Rectal smooth muscle tissue (tissue), 1 donor: Measurements from ENCODE around the gene GLRA1.
"Not testable (repeated sequence)": the region's sequence is repeated elsewhere in the genome, so short reads cannot be mapped to it uniquely, and the experiment has no call there.

ENCODE experiments used
- H3K27ac ChIP-seq: one replicate; pipeline ENCODE4 v1.7.0; 2013; ENCODE audit warnings: low read depth, low read length, inconsistent platforms
- H3K27me3 ChIP-seq: one replicate; pipeline ENCODE4 v1.7.0; 2013; ENCODE audit warnings: low read length; ENCODE audit not compliant: control insufficient read depth, insufficient read depth
- H3K36me3 ChIP-seq: one replicate; pipeline ENCODE4 v1.7.0; 2013; ENCODE audit warnings: low read length; ENCODE audit not compliant: control insufficient read depth, insufficient read depth
- H3K4me1 ChIP-seq: one replicate; pipeline ENCODE4 v1.7.0; 2013; ENCODE audit warnings: low read length; ENCODE audit not compliant: control insufficient read depth, insufficient read depth
- H3K4me3 ChIP-seq: one replicate; pipeline ENCODE4 v1.7.0; 2013; ENCODE audit warnings: low read length
- H3K9ac ChIP-seq: one replicate; pipeline ENCODE4 v1.7.0; 2013; ENCODE audit warnings: low read length

Gene GLRA1

GRCh38 chr5:151870271-151870670 lies 54.4 kb downstream of the GLRA1 start:
- H3K27me3 ChIP-seq = no peaks in the 10 kb centered on the region
- H3K36me3 ChIP-seq = no peaks in the 10 kb centered on the region
- H3K27ac ChIP-seq = no peak overlapping the region
- H3K4me3 ChIP-seq = no peak overlapping the region
- H3K9ac ChIP-seq = no peak overlapping the region
- H3K4me1 ChIP-seq = no peaks in the 10 kb centered on the region

- Histone ChIP-seq H3K27me3 (no peaks in the 10 kb centered on the region), H3K4me3 (no peak overlapping the region), H3K27ac (no peak overlapping the region), H3K36me3 (no peaks in the 10 kb centered on the region), H3K9ac (no peak overlapping the region), H3K4me1 (no peaks in the 10 kb centered on the region)
Measured at GRCh38 chr5:151869843-151870242, 54.8 kb downstream of the GLRA1 start.

- H3K4me1 ChIP-seq = no peaks in the 10 kb centered on the region
- H3K27me3 ChIP-seq = no peaks in the 10 kb centered on the region
- no peaks in the 10 kb centered on the region for H3K36me3 ChIP-seq
- no peak overlapping the region for H3K27ac ChIP-seq
- no peak overlapping the region for H3K9ac ChIP-seq
- H3K4me3 ChIP-seq = no peak overlapping the region
Measured at GRCh38 chr5:151868451-151868850, 56.2 kb downstream of the GLRA1 start.

- Histone ChIP-seq H3K27me3 (no peaks in the 10 kb centered on the region), H3K27ac (no peak overlapping the region), H3K4me1 (no peaks in the 10 kb centered on the region), H3K9ac (no peak overlapping the region), H3K36me3 (no peaks in the 10 kb centered on the region), H3K4me3 (no peak overlapping the region)
Measured at GRCh38 chr5:151864061-151864748, 60.4 kb downstream of the GLRA1 start.

GRCh38 chr5:151863566-151863965 lies 61.1 kb downstream of the GLRA1 start:
- no peaks in the 10 kb centered on the region for H3K27me3 ChIP-seq
- H3K4me1 ChIP-seq = no peaks in the 10 kb centered on the region

GRCh38 chr5:151862811-151863472 lies 61.7 kb downstream of the GLRA1 start:
- Histone ChIP-seq H3K27ac (no peak overlapping the region), H3K4me3 (no peak overlapping the region)

More at GRCh38 chr5:151863566-151863965, 61.1 kb downstream of the GLRA1 start:
- H3K9ac ChIP-seq = no peak overlapping the region
- no peaks in the 10 kb centered on the region for H3K36me3 ChIP-seq
- no peak overlapping the region for H3K27ac ChIP-seq
- H3K4me3 ChIP-seq = no peak overlapping the region

GRCh38 chr5:151860867-151861266 lies 63.8 kb downstream of the GLRA1 start:
- H3K4me1 ChIP-seq, H3K27me3 ChIP-seq, H3K27ac ChIP-seq, H3K4me3 ChIP-seq, H3K36me3 ChIP-seq, H3K9ac ChIP-seq: not testable (repeated sequence)

More at GRCh38 chr5:151862811-151863472, 61.7 kb downstream of the GLRA1 start:
- no peak overlapping the region for H3K9ac ChIP-seq
- no peaks in the 10 kb centered on the region for H3K27me3 ChIP-seq
- H3K36me3 ChIP-seq = no peaks in the 10 kb centered on the region
- no peaks in the 10 kb centered on the region for H3K4me1 ChIP-seq

GRCh38 chr5:151856861-151857260 lies 67.8 kb downstream of the GLRA1 start:
- Histone ChIP-seq H3K9ac (no peak overlapping the region), H3K27ac (no peak overlapping the region), H3K4me1 (no peaks in the 10 kb centered on the region), H3K4me3 (no peak overlapping the region), H3K36me3 (no peaks in the 10 kb centered on the region), H3K27me3 (no peaks in the 10 kb centered on the region)

GRCh38 chr5:151855701-151856100 lies 69.0 kb downstream of the GLRA1 start:
- no peak overlapping the region for H3K4me3 ChIP-seq
- no peaks in the 10 kb centered on the region for H3K4me1 ChIP-seq
- no peaks in the 10 kb centered on the region for H3K36me3 ChIP-seq
- no peaks in the 10 kb centered on the region for H3K27me3 ChIP-seq
- no peak overlapping the region for H3K9ac ChIP-seq
- H3K27ac ChIP-seq = no peak overlapping the region

- Histone ChIP-seq H3K4me3 (no peak overlapping the region), H3K27ac (no peak overlapping the region), H3K36me3 (no peaks in the 10 kb centered on the region), H3K4me1 (no peaks in the 10 kb centered on the region), H3K9ac (no peak overlapping the region), H3K27me3 (no peaks in the 10 kb centered on the region)
Measured at GRCh38 chr5:151847871-151848270, 76.8 kb downstream of the GLRA1 start.

GRCh38 chr5:151846765-151847164 lies 77.9 kb downstream of the GLRA1 start:
- Histone ChIP-seq H3K36me3 (no peaks in the 10 kb centered on the region), H3K27me3 (no peaks in the 10 kb centered on the region), H3K9ac (no peak overlapping the region), H3K4me1 (no peaks in the 10 kb centered on the region), H3K27ac (no peak overlapping the region), H3K4me3 (no peak overlapping the region)

- H3K36me3 ChIP-seq, H3K9ac ChIP-seq, H3K27me3 ChIP-seq, H3K27ac ChIP-seq, H3K4me3 ChIP-seq, H3K4me1 ChIP-seq: not testable (repeated sequence)
Measured at GRCh38 chr5:151832843-151833242, 91.8 kb downstream of the GLRA1 start.

- no peaks in the 10 kb centered on the region for H3K27me3 ChIP-seq
- H3K36me3 ChIP-seq = no peaks in the 10 kb centered on the region
- H3K9ac ChIP-seq = no peak overlapping the region
- no peaks in the 10 kb centered on the region for H3K4me1 ChIP-seq
- no peak overlapping the region for H3K27ac ChIP-seq
- H3K4me3 ChIP-seq = no peak overlapping the region
Measured at GRCh38 chr5:151829370-151829769, 95.3 kb downstream of the GLRA1 start.
